Measurements from ENCODE around the gene ERC1.
"Not testable (repeated sequence)": the region's sequence is repeated elsewhere in the genome, so short reads cannot be mapped to it uniquely, and the experiment has no call there.

ERC1 gene

DNA sequence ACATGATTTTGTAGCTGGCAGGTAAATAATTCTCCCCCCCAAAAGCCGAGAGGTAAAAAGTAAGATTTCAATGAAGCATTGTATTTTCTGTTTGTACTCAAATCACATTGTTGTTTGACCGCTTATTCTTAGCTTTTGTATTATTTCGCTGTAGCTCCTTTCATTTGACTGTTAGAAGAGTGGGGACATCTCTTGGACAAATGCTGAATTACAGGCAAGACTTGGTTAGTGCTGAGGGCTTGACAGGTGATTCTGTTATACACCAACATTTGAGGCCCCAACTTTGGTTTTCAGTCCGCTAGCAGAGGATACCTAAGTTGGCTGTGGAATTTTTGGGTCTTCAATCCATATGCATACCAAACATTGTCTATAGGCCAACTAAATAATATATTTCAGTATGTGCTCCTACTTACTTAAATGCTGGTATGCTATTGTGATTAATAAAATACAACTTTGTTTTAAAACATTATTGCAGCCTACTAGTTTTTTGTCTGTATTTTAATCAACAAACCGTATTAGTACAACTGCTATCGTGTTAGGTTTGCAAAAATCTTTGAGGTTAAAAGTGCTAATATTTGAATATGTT lies 102.2 kb downstream of the ERC1 start:
- Histone ChIP-seq H3K4me2 (no peak overlapping the region), H3K27ac (no peak overlapping the region), H3K4me3 (IDR thresholded peaks at IDR 0.05; ENCODE audit: insufficient read depth, low read depth, low read length) (no peak overlapping the region), H4K20me1 (ENCODE audit: insufficient read depth) (peaks cover 9% of the 10 kb centered on the region; the same call in 1 of the 2 replicates), H3K4me1 (ENCODE audit: low read depth, poor library complexity, severe bottlenecking) (peaks cover 46% of the 10 kb centered on the region), H2AFZ (ENCODE audit: low read depth) (no peak overlapping the region), H3K79me2 (ENCODE audit: insufficient read depth, low read depth) (peaks cover 49% of the 10 kb centered on the region), H3K9ac (no peak overlapping the region), H3K36me3 (ENCODE audit: insufficient read depth) (no peaks in the 10 kb centered on the region), H3K27me3 (ENCODE audit: insufficient read depth, low read depth) (no peaks in the 10 kb centered on the region)
- TF ChIP-seq, protein P1, sequence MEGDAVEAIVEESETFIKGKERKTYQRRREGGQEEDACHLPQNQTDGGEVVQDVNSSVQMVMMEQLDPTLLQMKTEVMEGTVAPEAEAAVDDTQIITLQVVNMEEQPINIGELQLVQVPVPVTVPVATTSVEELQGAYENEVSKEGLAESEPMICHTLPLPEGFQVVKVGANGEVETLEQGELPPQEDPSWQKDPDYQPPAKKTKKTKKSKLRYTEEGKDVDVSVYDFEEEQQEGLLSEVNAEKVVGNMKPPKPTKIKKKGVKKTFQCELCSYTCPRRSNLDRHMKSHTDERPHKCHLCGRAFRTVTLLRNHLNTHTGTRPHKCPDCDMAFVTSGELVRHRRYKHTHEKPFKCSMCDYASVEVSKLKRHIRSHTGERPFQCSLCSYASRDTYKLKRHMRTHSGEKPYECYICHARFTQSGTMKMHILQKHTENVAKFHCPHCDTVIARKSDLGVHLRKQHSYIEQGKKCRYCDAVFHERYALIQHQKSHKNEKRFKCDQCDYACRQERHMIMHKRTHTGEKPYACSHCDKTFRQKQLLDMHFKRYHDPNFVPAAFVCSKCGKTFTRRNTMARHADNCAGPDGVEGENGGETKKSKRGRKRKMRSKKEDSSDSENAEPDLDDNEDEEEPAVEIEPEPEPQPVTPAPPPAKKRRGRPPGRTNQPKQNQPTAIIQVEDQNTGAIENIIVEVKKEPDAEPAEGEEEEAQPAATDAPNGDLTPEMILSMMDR (conservative IDR thresholded peaks at IDR 0.05; ENCODE audit: low read depth, low read length) = peak; percentile 70

DNA sequence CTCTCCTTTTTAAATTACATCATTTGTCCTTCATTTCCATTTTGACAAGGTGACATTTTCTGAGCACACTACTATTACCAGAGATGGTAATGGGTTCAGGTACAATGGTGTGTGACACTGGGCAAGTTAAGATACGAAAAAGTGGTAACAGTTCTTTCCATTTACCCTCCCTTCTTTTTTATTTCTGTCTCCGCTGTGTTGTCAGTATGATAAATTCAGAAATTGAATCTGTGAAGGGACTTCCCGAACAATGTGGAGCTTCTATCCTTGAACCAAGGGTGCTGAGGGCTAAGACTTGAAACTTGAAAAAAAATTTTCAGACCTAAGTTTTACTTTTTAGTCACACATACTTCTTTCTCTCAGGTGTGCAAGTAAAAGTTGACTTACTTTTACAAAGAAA lies 103.7 kb downstream of the ERC1 start:
- Histone ChIP-seq H3K36me3 (ENCODE audit: insufficient read depth) (no peaks in the 10 kb centered on the region), H3K4me3 (IDR thresholded peaks at IDR 0.05; ENCODE audit: insufficient read depth, low read depth, low read length) (no peak overlapping the region), H2AFZ (ENCODE audit: low read depth) (no peak overlapping the region), H3K4me1 (ENCODE audit: low read depth, poor library complexity, severe bottlenecking) (peaks cover 61% of the 10 kb centered on the region), H3K9ac (no peak overlapping the region), H4K20me1 (ENCODE audit: insufficient read depth) (peaks cover 13% of the 10 kb centered on the region; the same call in 1 of the 2 replicates), H3K27me3 (ENCODE audit: insufficient read depth, low read depth) (no peaks in the 10 kb centered on the region), H3K27ac (no peak overlapping the region), H3K4me2 (peak overlapping the region; percentile 14; the same call in 1 of the 2 replicates), H3K79me2 (ENCODE audit: insufficient read depth, low read depth) (peaks cover 51% of the 10 kb centered on the region)
- TF ChIP-seq, protein P1 (conservative IDR thresholded peaks at IDR 0.05; ENCODE audit: low read depth, low read length) = no peak

DNA sequence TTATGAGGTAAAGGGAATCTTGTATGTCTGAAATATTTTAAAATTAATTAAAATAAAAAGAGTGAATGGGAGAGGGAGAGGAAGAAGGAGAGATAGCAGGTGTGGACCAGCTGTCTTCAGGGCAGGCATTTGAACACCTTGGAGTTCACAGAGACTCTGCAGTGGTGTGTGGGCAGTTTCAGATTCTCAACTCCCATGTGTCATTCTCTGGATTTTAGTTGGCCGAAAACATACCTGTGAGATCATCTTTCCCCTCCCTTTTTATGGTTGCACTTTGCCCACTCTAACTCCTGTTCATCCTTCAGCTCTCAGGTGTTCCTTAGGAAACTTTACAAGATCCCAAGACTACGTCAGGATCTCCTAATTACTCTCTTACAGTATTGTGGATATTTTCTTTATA lies 108.1 kb downstream of the ERC1 start:
- Histone ChIP-seq H2AFZ (ENCODE audit: low read depth) (no peak overlapping the region), H4K20me1 (ENCODE audit: insufficient read depth) (peaks cover 10% of the 10 kb centered on the region), H3K4me2 (peak overlapping the region; percentile 43), H3K9ac (no peak overlapping the region), H3K4me1 (ENCODE audit: low read depth, poor library complexity, severe bottlenecking) (peaks cover 66% of the 10 kb centered on the region), H3K27ac (peak overlapping the region; percentile 44; the same call in 1 of the 2 replicates), H3K27me3 (ENCODE audit: insufficient read depth, low read depth) (no peaks in the 10 kb centered on the region), H3K36me3 (ENCODE audit: insufficient read depth) (no peaks in the 10 kb centered on the region), H3K4me3 (IDR thresholded peaks at IDR 0.05; ENCODE audit: insufficient read depth, low read depth, low read length) (no peak overlapping the region), H3K79me2 (ENCODE audit: insufficient read depth, low read depth) (peaks cover 45% of the 10 kb centered on the region)
- TF ChIP-seq, protein P1 (conservative IDR thresholded peaks at IDR 0.05; ENCODE audit: low read depth, low read length) = no peak

DNA sequence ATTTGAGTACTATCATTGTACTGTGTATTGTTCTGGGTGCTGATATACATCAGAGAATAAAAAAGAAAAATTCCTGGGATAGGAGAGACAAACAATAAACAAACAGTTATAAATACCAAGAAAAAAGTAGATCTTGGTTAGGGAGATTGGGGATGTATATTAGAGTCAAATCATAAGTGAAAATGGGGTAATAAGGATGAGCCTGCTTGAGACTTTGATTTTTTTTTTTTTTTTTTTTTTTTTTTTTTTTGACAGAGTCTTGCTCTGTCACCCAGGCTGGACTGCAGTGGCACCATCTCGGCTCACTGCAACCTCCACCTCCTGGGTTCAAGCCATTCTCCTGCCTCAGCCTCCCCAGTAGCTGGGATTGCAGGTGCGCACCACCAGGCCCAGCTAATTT lies 108.6 kb downstream of the ERC1 start:
- not testable (repeated sequence) for H3K36me3 ChIP-seq (ENCODE audit: insufficient read depth); H2AFZ ChIP-seq (ENCODE audit: low read depth); H3K27me3 ChIP-seq (ENCODE audit: insufficient read depth, low read depth); H3K4me3 ChIP-seq (IDR thresholded peaks at IDR 0.05; ENCODE audit: insufficient read depth, low read depth, low read length); H3K9ac ChIP-seq; H4K20me1 ChIP-seq (ENCODE audit: insufficient read depth)
- H3K4me2 ChIP-seq = peak overlapping the region; percentile 43
- peak overlapping the region; percentile 44; the same call in 1 of the 2 replicates for H3K27ac ChIP-seq
- H3K79me2 ChIP-seq (ENCODE audit: insufficient read depth, low read depth) = peaks cover 41% of the 10 kb centered on the region
- peaks cover 61% of the 10 kb centered on the region for H3K4me1 ChIP-seq (ENCODE audit: low read depth, poor library complexity, severe bottlenecking)

DNA sequence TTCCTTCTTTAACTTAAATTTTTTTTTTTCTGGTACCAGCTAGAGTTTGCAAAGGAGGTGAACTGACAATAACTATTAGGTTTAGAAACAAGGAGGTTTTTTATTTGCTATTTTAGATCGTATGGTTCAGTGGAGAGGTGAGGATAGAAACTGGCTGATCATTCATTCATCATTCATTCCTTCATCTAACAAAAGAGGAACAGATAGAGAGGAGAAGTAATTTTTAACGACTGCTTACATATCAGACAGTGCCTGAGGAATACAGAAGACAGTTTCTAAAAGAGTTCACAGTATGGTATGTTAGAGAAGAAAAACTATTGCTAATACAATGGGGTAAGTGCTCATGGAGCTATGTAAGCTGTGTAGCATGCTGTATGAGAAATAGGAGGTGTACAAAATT lies 111.1 kb downstream of the ERC1 start:
- Histone ChIP-seq H3K4me3 (IDR thresholded peaks at IDR 0.05; ENCODE audit: insufficient read depth, low read depth, low read length) (no peak overlapping the region), H3K27me3 (ENCODE audit: insufficient read depth, low read depth) (no peaks in the 10 kb centered on the region), H3K79me2 (ENCODE audit: insufficient read depth, low read depth) (peaks cover 32% of the 10 kb centered on the region; the same call in 1 of the 2 replicates), H3K4me1 (ENCODE audit: low read depth, poor library complexity, severe bottlenecking) (peaks cover 46% of the 10 kb centered on the region), H2AFZ (ENCODE audit: low read depth) (no peak overlapping the region), H3K9ac (no peak overlapping the region), H3K4me2 (no peak overlapping the region), H3K36me3 (ENCODE audit: insufficient read depth) (no peaks in the 10 kb centered on the region), H4K20me1 (ENCODE audit: insufficient read depth) (peaks cover 4% of the 10 kb centered on the region), H3K27ac (no peak overlapping the region)
- TF ChIP-seq, protein P1 (conservative IDR thresholded peaks at IDR 0.05; ENCODE audit: low read depth, low read length) = no peak
